BJ (cell line): Measurements from ENCODE around the gene CTDSP2. TPM values are rescaled to one million over a fixed set of nuclear protein-coding genes. Genes with fewer than 3 reads are reported as not detected.

Experiments
- CTCF ChIA-PET: fragments of 350-600 bp; formaldehyde crosslinking; extraction: SDS; loops from one replicate; lab custom pipeline; 2021; ENCODE audit warnings: antibody characterized with exemption, inconsistent platforms; lab: Yijun Ruan, JAX
- POLR2A ChIA-PET: fragments of 300-600 bp; sonication (Branson Sonifier 250); formaldehyde crosslinking; extraction: SDS; loops from one replicate; lab custom pipeline; 2021; ENCODE audit warnings: antibody characterized with exemption; lab: Charles Lee
- DNase-seq: peaks from one replicate; pipeline ENCODE4 v3.0.0-alpha.2; 2011; ENCODE audit warnings: low read depth
- H3K27me3 ChIP-seq: 2 replicates; pipeline ENCODE4 v1.6.0; 2011; ENCODE audit warnings: low read length; ENCODE audit not compliant: control insufficient read depth, insufficient read depth
- H3K36me3 ChIP-seq: 2 replicates; pipeline ENCODE4 v1.5.1; 2011; ENCODE audit warnings: low read length; ENCODE audit not compliant: control insufficient read depth, insufficient read depth
- H3K4me3 ChIP-seq: 2 replicates; pipeline ENCODE4 v1.5.1; 2011; ENCODE audit warnings: low read depth, mild to moderate bottlenecking, control low read depth, low read length
- CTCF ChIP-seq: IDR thresholded peaks from 2 replicates; pipeline ENCODE4 v1.5.1; 2011; ENCODE audit warnings: low read depth, mild to moderate bottlenecking, control low read depth, inconsistent platforms, low read length, moderate library complexity; ENCODE audit not compliant: insufficient read depth
- polyA plus RNA-seq: library from polyadenylated mRNA; depleted of rRNA; stranded (reverse); fragments of >200 nt; gene quantifications from 2 replicates; pipeline ENCODE4 v1.2.3, GENCODE V29; 2011

Gene CTDSP2
- polyA plus RNA-seq, 1 experiment, result 284 TPM

- peaks cover 6% of the 10 kb centered on the region for H3K36me3 ChIP-seq
- H3K27me3 ChIP-seq, result no peaks in the 10 kb centered on the region
- no peak for TF ChIP-seq CTCF
- DNase-seq, result no peak
- no peak overlapping the region for H3K4me3 ChIP-seq
- CTCF ChIA-PET, result interaction anchor here (0.7 to 10.2 kb wide), 8 partner anchors 9 to 213 kb away, joined by 3 to 92 read pairs (median 11); no protein-coding TSS in a partner anchor
- POLR2A ChIA-PET, result interaction anchor here (0.5 kb wide), 1 partner anchor 30 kb away, joined by 4 read pairs; no protein-coding TSS in a partner anchor
These were observed 12.2 kb downstream of the CTDSP2 start for GRCh38 chr12:57834086-57834876.

GRCh38 chr12:57833672-57834071 is 12.9 kb downstream of the CTDSP2 start:
- Histone ChIP-seq H3K27me3 (no peaks in the 10 kb centered on the region), H3K4me3 (no peak overlapping the region), H3K36me3 (peaks cover 5% of the 10 kb centered on the region)
- no peak for TF ChIP-seq CTCF
- ChIA-PET CTCF (interaction anchor here (0.7 to 10.2 kb wide), 7 partner anchors 10 to 212 kb away, joined by 3 to 92 read pairs (median 13); no protein-coding TSS in a partner anchor), POLR2A (interaction anchor here (1.7 kb wide), 1 partner anchor 62 kb away, joined by 4 read pairs; no protein-coding TSS in a partner anchor)
- no peak for DNase-seq

- H3K27me3 ChIP-seq, result no peaks in the 10 kb centered on the region
- DNase-seq, result no peak
- ChIA-PET POLR2A (interaction anchor here (0.6 to 1.7 kb wide), 5 partner anchors 11 to 108 kb away, joined by 3 to 4 read pairs (median 3); partner anchors contain the start of genes ATP23 and CTDSP2), CTCF (interaction anchor here (1.1 to 10.2 kb wide), 11 partner anchors 11 to 71 kb away, joined by 3 to 92 read pairs (median 6); partner anchors contain the start of gene TSFM)
- H3K36me3 ChIP-seq, result peaks cover 5% of the 10 kb centered on the region
- no peak overlapping the region for H3K4me3 ChIP-seq
- TF ChIP-seq CTCF, result no peak
These were observed 13.6 kb downstream of the CTDSP2 start for GRCh38 chr12:57832966-57833365.

- CTCF ChIA-PET, result interaction anchor here (1.0 to 2.0 kb wide), 6 partner anchors 12 to 65 kb away, joined by 3 to 6 read pairs (median 3); partner anchors contain the start of genes AVIL and TSFM
These were observed 16.1 kb downstream of the CTDSP2 start for GRCh38 chr12:57830393-57830792.

More at GRCh38 chr12:57830393-57830792, 16.1 kb downstream of the CTDSP2 start:
- Histone ChIP-seq H3K4me3 (no peak overlapping the region), H3K36me3 (peaks cover 26% of the 10 kb centered on the region), H3K27me3 (no peaks in the 10 kb centered on the region)
- no peak for TF ChIP-seq CTCF
- no peak for DNase-seq
- POLR2A ChIA-PET, result interaction anchor here (0.6 kb wide), 1 partner anchor 38 kb away, joined by 3 read pairs; no protein-coding TSS in a partner anchor
